ENCODE data around the gene FBXO42.
"Not testable (repeated sequence)": the region's sequence is repeated elsewhere in the genome, so short reads cannot be mapped to it uniquely, and the experiment has no call there.

The FBXO42 gene

GRCh38 chr1:16232316-16232710, 120.0 kb downstream of the FBXO42 start:
- Histone ChIP-seq H3K36me3 (peaks cover 0 to 19% (median 0%) of the 10 kb centered on the region in 11 experiments; a peak in 3 of 22 replicates), H3K4me3 (no peak overlapping the region), H3K27me3 (no peaks in the 10 kb centered on the region), H3K9ac (no peak overlapping the region), H3K4me1 (peaks cover 9 to 45% (median 31%) of the 10 kb centered on the region in 10 experiments), H3K27ac (no peak overlapping the region), H3K9me3 (replicated peaks in 1 of 11) (peaks cover 6 to 10% (median 9%) of the 10 kb centered on the region in 11 experiments; a peak in 21 of 22 replicates), H4K20me1 (0 out of 22 replicates have a peak, but pooled peaks cover 0 to 6% (median 0%) of the 10 kb centered on the region in 11 experiments), H3K4me2 (no peak overlapping the region)
- TF ChIP-seq Cebpa-rat (IDR thresholded peaks at IDR 0.05): no peak

GRCh38 chr1:16231331-16232315, 120.7 kb downstream of the FBXO42 start:
- Histone ChIP-seq H3K36me3 (peaks cover 0 to 24% (median 0%) of the 10 kb centered on the region in 11 experiments; a peak in 5 of 22 replicates), H3K4me2 (0 out of 22 replicates have a peak overlapping the region, but pooled peaks of 1 of the 11 experiments have one; percentile 79), H3K9ac (no peak overlapping the region), H3K9me3 (replicated peaks in 1 of 11) (peaks cover 9 to 17% (median 16%) of the 10 kb centered on the region in 11 experiments; a peak in 21 of 22 replicates), H4K20me1 (0 out of 22 replicates have a peak, but pooled peaks cover 0 to 6% (median 0%) of the 10 kb centered on the region in 11 experiments), H3K27ac (no peak overlapping the region), H3K4me3 (no peak overlapping the region), H3K4me1 (peaks cover 7 to 42% (median 29%) of the 10 kb centered on the region in 10 experiments), H3K27me3 (no peaks in the 10 kb centered on the region)
- TF ChIP-seq Cebpa-rat (IDR thresholded peaks at IDR 0.05): no peak

GRCh38 chr1:16230744-16231143, 121.5 kb downstream of the FBXO42 start:
- Histone ChIP-seq H3K36me3 (peaks cover 0 to 30% (median 0%) of the 10 kb centered on the region in 11 experiments; a peak in 5 of 22 replicates), H3K9ac (peak overlapping the region in 2 of 11 experiments; percentile 20 to 48; a peak in 1 of 22 replicates), H3K4me1 (peaks cover 0 to 33% (median 20%) of the 10 kb centered on the region in 10 experiments; a peak in 17 of 20 replicates), H3K4me2 (peak overlapping the region in 8 of 11 experiments; percentile 19 to 83 (median 71); a peak in 12 of 22 replicates), H3K4me3 (no peak overlapping the region), H3K9me3 (replicated peaks in 1 of 11) (peaks cover 18 to 26% (median 25%) of the 10 kb centered on the region in 11 experiments), H3K27ac (no peak overlapping the region), H3K27me3 (no peaks in the 10 kb centered on the region), H4K20me1 (0 out of 22 replicates have a peak, but pooled peaks cover 0 to 6% (median 0%) of the 10 kb centered on the region in 11 experiments)
- no peak for TF ChIP-seq Cebpa-rat (IDR thresholded peaks at IDR 0.05)

GRCh38 chr1:16229976-16230740, 122.1 kb downstream of the FBXO42 start:
- Histone ChIP-seq H3K27me3 (no peaks in the 10 kb centered on the region), H3K4me1 (peaks cover 0 to 29% (median 19%) of the 10 kb centered on the region in 10 experiments; a peak in 16 of 20 replicates), H3K4me3 (no peak overlapping the region), H3K9ac (peak overlapping the region in 5 of 11 experiments; percentile 3 to 48 (median 30); a peak in 7 of 22 replicates), H3K36me3 (peaks cover 0 to 30% (median 0%) of the 10 kb centered on the region in 11 experiments; a peak in 5 of 22 replicates), H3K27ac (peak overlapping the region in 1 of 11 experiments; percentile 28; a peak in 1 of 22 replicates), H4K20me1 (0 out of 22 replicates have a peak, but pooled peaks cover 0 to 6% (median 0%) of the 10 kb centered on the region in 11 experiments), H3K9me3 (replicated peaks in 1 of 11) (peaks cover 18 to 27% (median 25%) of the 10 kb centered on the region in 11 experiments), H3K4me2 (peak overlapping the region in 9 of 11 experiments; percentile 19 to 83 (median 68); a peak in 17 of 22 replicates)
- TF ChIP-seq Cebpa-rat (IDR thresholded peaks at IDR 0.05): no peak

GRCh38 chr1:16226490-16227179, 125.6 kb downstream of the FBXO42 start:
- no peak overlapping the region for H3K4me2 ChIP-seq
- no peak overlapping the region for H3K27ac ChIP-seq
- H3K9ac ChIP-seq: no peak overlapping the region
- peaks cover 18 to 27% (median 25%) of the 10 kb centered on the region in 11 experiments for H3K9me3 ChIP-seq (replicated peaks in 1 of 11)
- TF ChIP-seq Cebpa-rat (IDR thresholded peaks at IDR 0.05): no peak
- H4K20me1 ChIP-seq: 0 out of 22 replicates have a peak, but pooled peaks cover 0 to 6% (median 0%) of the 10 kb centered on the region in 11 experiments
- no peak overlapping the region for H3K4me3 ChIP-seq
- peaks cover 0 to 19% (median 0%) of the 10 kb centered on the region in 11 experiments; a peak in 5 of 22 replicates for H3K36me3 ChIP-seq
- no peaks in the 10 kb centered on the region for H3K27me3 ChIP-seq
- peaks cover 0 to 29% (median 20%) of the 10 kb centered on the region in 10 experiments; a peak in 18 of 20 replicates for H3K4me1 ChIP-seq

GRCh38 chr1:16226129-16226489, 126.2 kb downstream of the FBXO42 start:
- Histone ChIP-seq H3K9me3 (replicated peaks in 1 of 11) (peaks cover 18 to 27% (median 25%) of the 10 kb centered on the region in 11 experiments), H3K27ac (no peak overlapping the region), H3K9ac (no peak overlapping the region), H3K4me2 (no peak overlapping the region), H4K20me1 (0 out of 22 replicates have a peak, but pooled peaks cover 0 to 6% (median 0%) of the 10 kb centered on the region in 11 experiments), H3K4me3 (no peak overlapping the region), H3K27me3 (no peaks in the 10 kb centered on the region), H3K36me3 (peaks cover 0 to 16% (median 0%) of the 10 kb centered on the region in 11 experiments; a peak in 5 of 22 replicates), H3K4me1 (peaks cover 0 to 27% (median 20%) of the 10 kb centered on the region in 10 experiments; a peak in 18 of 20 replicates)
- TF ChIP-seq Cebpa-rat (IDR thresholded peaks at IDR 0.05): no peak

GRCh38 chr1:16224472-16224871, 127.8 kb downstream of the FBXO42 start:
- no peak overlapping the region for H3K4me3 ChIP-seq

GRCh38 chr1:16222716-16223115, 129.6 kb downstream of the FBXO42 start:
- not testable (repeated sequence) for H3K4me2 ChIP-seq, H3K4me3 ChIP-seq, H3K27ac ChIP-seq, H3K27me3 ChIP-seq, H4K20me1 ChIP-seq, H3K9ac ChIP-seq
- Histone ChIP-seq H3K9me3 (replicated peaks in 1 of 11) (peaks cover 15 to 21% (median 20%) of the 10 kb centered on the region in 11 experiments), H3K36me3 (peaks cover 0 to 15% (median 0%) of the 10 kb centered on the region in 11 experiments; a peak in 5 of 22 replicates), H3K4me1 (peaks cover 0 to 31% (median 14%) of the 10 kb centered on the region in 10 experiments; a peak in 16 of 20 replicates)

More at GRCh38 chr1:16224472-16224871, 127.8 kb downstream of the FBXO42 start:
- Histone ChIP-seq H3K27me3 (no peaks in the 10 kb centered on the region), H4K20me1 (no peaks in the 10 kb centered on the region), H3K9ac (no peak overlapping the region), H3K4me1 (peaks cover 4 to 19% (median 13%) of the 10 kb centered on the region in 10 experiments; a peak in 17 of 20 replicates), H3K36me3 (peaks cover 0 to 16% (median 0%) of the 10 kb centered on the region in 11 experiments; a peak in 5 of 22 replicates), H3K9me3 (replicated peaks in 1 of 11) (peaks cover 18 to 27% (median 25%) of the 10 kb centered on the region in 11 experiments), H3K4me2 (peak overlapping the region in 2 of 11 experiments; percentile 12 to 35; a peak in 3 of 22 replicates), H3K27ac (no peak overlapping the region)
- no peak for TF ChIP-seq Cebpa-rat (IDR thresholded peaks at IDR 0.05)
